ENCODE data around the gene AIG1. TPM values are rescaled to one million over a fixed set of nuclear protein-coding genes. Genes with fewer than 3 reads are reported as not detected.

Gene AIG1
- total and polyA plus RNA-seq, 4 donors, result 32.4 to 72.3 (median 49.3) TPM

- H3K27ac ChIP-seq (ENCODE audit: low read depth in 1 of 2, low read length in 2 of 2), result no peak overlapping the region
- WGBS, 2 donors, result 3 to 6% methylated on average over 1 of the region's 1 CpG
- no peak for ATAC-seq (ENCODE audit: low FRiP score)
These were observed 297.0 kb downstream of the AIG1 start for GRCh38 chr6:143357561-143358255.

GRCh38 chr6:143361536-143362191, 301.0 kb downstream of the AIG1 start:
- peak; percentile 26 for ATAC-seq (ENCODE audit: low FRiP score)
- Histone ChIP-seq H3K36me3 (ENCODE audit: control insufficient read depth in 1 of 2, insufficient read depth in 2 of 2, low read length in 1 of 2) (no peaks in the 10 kb centered on the region), H3K4me1 (ENCODE audit: control insufficient read depth in 1 of 2, insufficient read depth in 2 of 2, low read length in 2 of 2) (peaks cover 0 to 4% of the 10 kb centered on the region in 2 donors), H3K9me3 (ENCODE audit: control insufficient read depth, low read length) (no peaks in the 10 kb centered on the region), H3K27me3 (ENCODE audit: control insufficient read depth in 1 of 2, insufficient read depth in 2 of 2, low read length in 1 of 2) (no peaks in the 10 kb centered on the region), H3K4me3 (ENCODE audit: low read length in 2 of 2) (no peak overlapping the region), H3K27ac (ENCODE audit: low read depth in 1 of 2, low read length in 2 of 2) (no peak overlapping the region)
- WGBS, 2 donors, result 9 to 13% methylated on average over 4 of the region's 4 CpGs
- intact Hi-C loops (cut with DNase I), result no loop called here
- no peak for DNase-seq

More at GRCh38 chr6:143357561-143358255, 297.0 kb downstream of the AIG1 start:
- Histone ChIP-seq H3K36me3 (ENCODE audit: control insufficient read depth in 1 of 2, insufficient read depth in 2 of 2, low read length in 1 of 2) (no peaks in the 10 kb centered on the region), H3K4me1 (ENCODE audit: control insufficient read depth in 1 of 2, insufficient read depth in 2 of 2, low read length in 2 of 2) (peaks cover 0 to 4% of the 10 kb centered on the region in 2 donors), H3K27me3 (ENCODE audit: control insufficient read depth in 1 of 2, insufficient read depth in 2 of 2, low read length in 1 of 2) (no peaks in the 10 kb centered on the region), H3K9me3 (ENCODE audit: control insufficient read depth, low read length) (no peaks in the 10 kb centered on the region), H3K4me3 (ENCODE audit: low read length in 2 of 2) (no peak overlapping the region)
- DNase-seq, result no peak
- intact Hi-C loops (cut with DNase I), result no loop called here

- WGBS, 2 donors, result 84 to 87% methylated on average over 2 of the region's 2 CpGs
- peaks cover 0 to 4% of the 10 kb centered on the region in 2 donors for H3K4me1 ChIP-seq (ENCODE audit: control insufficient read depth in 1 of 2, insufficient read depth in 2 of 2, low read length in 2 of 2)
These were observed 301.5 kb downstream of the AIG1 start for GRCh38 chr6:143362192-143362558.

GRCh38 chr6:143363299-143363698, 302.6 kb downstream of the AIG1 start:
- DNase-seq, result no peak
- no peak overlapping the region for H3K4me3 ChIP-seq (ENCODE audit: low read length in 2 of 2)
- ATAC-seq (ENCODE audit: low FRiP score), result no peak
- no peaks in the 10 kb centered on the region for H3K36me3 ChIP-seq (ENCODE audit: control insufficient read depth in 1 of 2, insufficient read depth in 2 of 2, low read length in 1 of 2)
- peaks cover 0 to 4% of the 10 kb centered on the region in 2 donors for H3K4me1 ChIP-seq (ENCODE audit: control insufficient read depth in 1 of 2, insufficient read depth in 2 of 2, low read length in 2 of 2)
- intact Hi-C loops (cut with DNase I), result no loop called here
- H3K9me3 ChIP-seq (ENCODE audit: control insufficient read depth, low read length), result no peaks in the 10 kb centered on the region
- WGBS, 2 donors, result 84 to 94% methylated on average over 2 of the region's 2 CpGs
- no peak overlapping the region for H3K27ac ChIP-seq (ENCODE audit: low read depth in 1 of 2, low read length in 2 of 2)
- H3K27me3 ChIP-seq (ENCODE audit: control insufficient read depth in 1 of 2, insufficient read depth in 2 of 2, low read length in 1 of 2), result no peaks in the 10 kb centered on the region

More at GRCh38 chr6:143362192-143362558, 301.5 kb downstream of the AIG1 start:
- Histone ChIP-seq H3K4me3 (ENCODE audit: low read length in 2 of 2) (no peak overlapping the region), H3K27ac (ENCODE audit: low read depth in 1 of 2, low read length in 2 of 2) (no peak overlapping the region), H3K27me3 (ENCODE audit: control insufficient read depth in 1 of 2, insufficient read depth in 2 of 2, low read length in 1 of 2) (no peaks in the 10 kb centered on the region), H3K9me3 (ENCODE audit: control insufficient read depth, low read length) (no peaks in the 10 kb centered on the region), H3K36me3 (ENCODE audit: control insufficient read depth in 1 of 2, insufficient read depth in 2 of 2, low read length in 1 of 2) (no peaks in the 10 kb centered on the region)
- DNase-seq, result no peak
- no peak for ATAC-seq (ENCODE audit: low FRiP score)
- intact Hi-C loops (cut with DNase I), result no loop called here

- intact Hi-C loops (cut with DNase I), result no loop called here
These were observed 307.7 kb downstream of the AIG1 start for GRCh38 chr6:143368426-143368825.

GRCh38 chr6:143369971-143370370, 309.3 kb downstream of the AIG1 start:
- no peaks in the 10 kb centered on the region for H3K36me3 ChIP-seq (ENCODE audit: control insufficient read depth in 1 of 2, insufficient read depth in 2 of 2, low read length in 1 of 2)
- no peak for DNase-seq
- intact Hi-C loops (cut with DNase I), result no loop called here
- WGBS, 2 donors, result 69 to 83% methylated on average over 3 of the region's 3 CpGs
- H3K27ac ChIP-seq (ENCODE audit: low read depth in 1 of 2, low read length in 2 of 2), result no peak overlapping the region
- H3K4me1 ChIP-seq (ENCODE audit: control insufficient read depth in 1 of 2, insufficient read depth in 2 of 2, low read length in 2 of 2), result no peaks in the 10 kb centered on the region
- no peaks in the 10 kb centered on the region for H3K27me3 ChIP-seq (ENCODE audit: control insufficient read depth in 1 of 2, insufficient read depth in 2 of 2, low read length in 1 of 2)
- ATAC-seq (ENCODE audit: low FRiP score), result no peak
- H3K4me3 ChIP-seq (ENCODE audit: low read length in 2 of 2), result no peak overlapping the region
- no peaks in the 10 kb centered on the region for H3K9me3 ChIP-seq (ENCODE audit: control insufficient read depth, low read length)

More at GRCh38 chr6:143368426-143368825, 307.7 kb downstream of the AIG1 start:
- Histone ChIP-seq H3K27ac (ENCODE audit: low read depth in 1 of 2, low read length in 2 of 2) (no peak overlapping the region), H3K9me3 (ENCODE audit: control insufficient read depth, low read length) (no peaks in the 10 kb centered on the region), H3K36me3 (ENCODE audit: control insufficient read depth in 1 of 2, insufficient read depth in 2 of 2, low read length in 1 of 2) (no peaks in the 10 kb centered on the region), H3K4me1 (ENCODE audit: control insufficient read depth in 1 of 2, insufficient read depth in 2 of 2, low read length in 2 of 2) (no peaks in the 10 kb centered on the region), H3K4me3 (ENCODE audit: low read length in 2 of 2) (no peak overlapping the region), H3K27me3 (ENCODE audit: control insufficient read depth in 1 of 2, insufficient read depth in 2 of 2, low read length in 1 of 2) (no peaks in the 10 kb centered on the region)
- DNase-seq (no peak), ATAC-seq (ENCODE audit: low FRiP score) (no peak)
- 98 to 100% methylated on average over 2 of the region's 2 CpGs for WGBS, 2 donors

- no peak overlapping the region for H3K27ac ChIP-seq (ENCODE audit: low read depth in 1 of 2, low read length in 2 of 2)
- 87 to 92% methylated on average over 5 of the region's 5 CpGs for WGBS, 2 donors
- intact Hi-C loops (cut with DNase I), result no loop called here
These were observed 310.2 kb downstream of the AIG1 start for GRCh38 chr6:143370812-143371370.

GRCh38 chr6:143372199-143372882, 311.7 kb downstream of the AIG1 start:
- intact Hi-C loops (cut with DNase I), result no loop called here
- no peak for ATAC-seq (ENCODE audit: low FRiP score)
- Histone ChIP-seq H3K36me3 (ENCODE audit: control insufficient read depth in 1 of 2, insufficient read depth in 2 of 2, low read length in 1 of 2) (no peaks in the 10 kb centered on the region), H3K4me1 (ENCODE audit: control insufficient read depth in 1 of 2, insufficient read depth in 2 of 2, low read length in 2 of 2) (no peaks in the 10 kb centered on the region), H3K27ac (ENCODE audit: low read depth in 1 of 2, low read length in 2 of 2) (no peak overlapping the region), H3K9me3 (ENCODE audit: control insufficient read depth, low read length) (no peaks in the 10 kb centered on the region), H3K4me3 (ENCODE audit: low read length in 2 of 2) (no peak overlapping the region), H3K27me3 (ENCODE audit: control insufficient read depth in 1 of 2, insufficient read depth in 2 of 2, low read length in 1 of 2) (no peaks in the 10 kb centered on the region)
- no peak for DNase-seq
- 56 to 62% methylated on average over 7 of the region's 7 CpGs for WGBS, 2 donors

More at GRCh38 chr6:143370812-143371370, 310.2 kb downstream of the AIG1 start:
- DNase-seq, result no peak
- no peak for ATAC-seq (ENCODE audit: low FRiP score)
- H3K9me3 ChIP-seq (ENCODE audit: control insufficient read depth, low read length), result no peaks in the 10 kb centered on the region
- no peaks in the 10 kb centered on the region for H3K4me1 ChIP-seq (ENCODE audit: control insufficient read depth in 1 of 2, insufficient read depth in 2 of 2, low read length in 2 of 2)
- no peaks in the 10 kb centered on the region for H3K27me3 ChIP-seq (ENCODE audit: control insufficient read depth in 1 of 2, insufficient read depth in 2 of 2, low read length in 1 of 2)
- no peak overlapping the region for H3K4me3 ChIP-seq (ENCODE audit: low read length in 2 of 2)
- no peaks in the 10 kb centered on the region for H3K36me3 ChIP-seq (ENCODE audit: control insufficient read depth in 1 of 2, insufficient read depth in 2 of 2, low read length in 1 of 2)
